ENCODE results near the gene PAPSS1.

Gene PAPSS1

DNA sequence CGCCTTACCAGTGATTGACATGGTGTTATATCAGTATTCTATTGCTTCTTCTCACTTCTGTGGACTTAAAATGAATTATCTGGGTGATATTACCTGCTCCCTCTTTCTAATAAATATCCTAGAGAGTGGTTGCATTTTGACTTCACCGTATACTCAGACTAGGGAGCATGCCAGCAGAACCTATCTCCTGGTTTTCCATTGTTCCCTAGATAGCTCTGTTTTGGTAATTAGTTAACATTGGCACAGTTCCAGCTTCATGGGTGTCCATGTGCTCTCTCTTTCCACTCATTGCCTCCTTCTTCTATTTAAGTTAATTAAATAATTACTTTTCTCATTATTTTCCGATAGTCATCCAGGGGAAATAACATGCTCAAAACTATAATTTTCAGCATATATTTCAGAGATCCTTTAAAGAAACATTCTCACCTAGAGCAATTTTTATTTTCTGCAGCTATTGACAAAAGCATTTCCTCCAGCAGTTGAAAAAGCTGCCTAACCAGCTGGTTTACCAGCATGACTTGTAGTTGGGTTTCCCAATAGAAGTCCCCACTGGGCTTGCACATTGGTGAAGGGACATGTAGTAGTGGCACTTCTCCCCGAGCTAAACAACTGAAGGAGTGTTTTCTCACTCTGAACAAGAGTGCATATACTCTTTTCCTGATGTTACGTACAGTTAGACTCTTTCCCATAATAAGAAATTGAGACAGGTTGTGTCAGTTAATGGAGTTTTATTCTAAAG lies 27.9 kb upstream of the PAPSS1 start:
- H3K4me3 ChIP-seq (ENCODE audit: low read depth, low read length) = no peak overlapping the region
- TF ChIP-seq, protein P1, sequence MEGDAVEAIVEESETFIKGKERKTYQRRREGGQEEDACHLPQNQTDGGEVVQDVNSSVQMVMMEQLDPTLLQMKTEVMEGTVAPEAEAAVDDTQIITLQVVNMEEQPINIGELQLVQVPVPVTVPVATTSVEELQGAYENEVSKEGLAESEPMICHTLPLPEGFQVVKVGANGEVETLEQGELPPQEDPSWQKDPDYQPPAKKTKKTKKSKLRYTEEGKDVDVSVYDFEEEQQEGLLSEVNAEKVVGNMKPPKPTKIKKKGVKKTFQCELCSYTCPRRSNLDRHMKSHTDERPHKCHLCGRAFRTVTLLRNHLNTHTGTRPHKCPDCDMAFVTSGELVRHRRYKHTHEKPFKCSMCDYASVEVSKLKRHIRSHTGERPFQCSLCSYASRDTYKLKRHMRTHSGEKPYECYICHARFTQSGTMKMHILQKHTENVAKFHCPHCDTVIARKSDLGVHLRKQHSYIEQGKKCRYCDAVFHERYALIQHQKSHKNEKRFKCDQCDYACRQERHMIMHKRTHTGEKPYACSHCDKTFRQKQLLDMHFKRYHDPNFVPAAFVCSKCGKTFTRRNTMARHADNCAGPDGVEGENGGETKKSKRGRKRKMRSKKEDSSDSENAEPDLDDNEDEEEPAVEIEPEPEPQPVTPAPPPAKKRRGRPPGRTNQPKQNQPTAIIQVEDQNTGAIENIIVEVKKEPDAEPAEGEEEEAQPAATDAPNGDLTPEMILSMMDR (IDR thresholded peaks at IDR 0.05; ENCODE audit: insufficient read depth, low read depth, low read length, missing control alignments) = no peak
- no peak for DNase-seq (ENCODE audit: low read depth)

DNA sequence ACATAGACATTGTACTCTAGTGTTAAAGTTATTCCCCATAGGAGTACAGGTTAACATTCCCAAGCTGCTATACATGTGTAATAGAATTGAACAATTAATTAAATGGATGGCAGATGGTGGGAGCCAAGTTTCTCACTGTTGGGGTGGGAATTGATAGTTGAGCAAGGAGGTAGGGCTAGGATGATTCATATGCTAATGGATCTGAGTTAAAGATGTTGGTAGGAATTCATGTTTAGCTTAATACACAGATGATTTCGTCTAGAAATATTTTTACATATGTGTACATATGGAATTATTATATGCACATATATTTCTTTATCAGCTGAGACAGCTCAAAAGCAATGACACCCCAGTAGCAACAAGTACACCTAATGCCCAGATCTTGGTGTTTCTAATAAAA lies 26.1 kb upstream of the PAPSS1 start:
- no peak overlapping the region for H3K4me3 ChIP-seq (ENCODE audit: low read depth, low read length)
- TF ChIP-seq, protein P1 (IDR thresholded peaks at IDR 0.05; ENCODE audit: insufficient read depth, low read depth, low read length, missing control alignments) = no peak
- DNase-seq (ENCODE audit: low read depth) = no peak

DNA sequence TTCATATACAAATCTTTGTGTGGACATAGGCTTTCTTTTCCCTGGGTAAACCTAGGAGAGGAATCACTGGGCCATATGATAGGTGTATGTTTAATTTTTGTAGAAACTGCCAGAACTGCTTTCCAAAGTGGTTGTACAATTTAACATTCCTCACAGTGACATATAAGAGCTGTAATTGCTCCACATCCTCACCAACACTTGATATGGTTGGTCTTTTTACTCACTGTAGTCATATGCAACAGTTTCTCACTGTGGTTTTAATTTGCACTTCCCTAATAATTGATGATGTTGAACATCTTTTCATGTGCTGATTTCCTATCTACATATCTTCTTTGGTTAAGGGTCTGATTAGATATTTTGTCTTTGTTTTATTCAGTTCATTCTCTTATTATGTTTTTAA lies 24.5 kb upstream of the PAPSS1 start:
- no peak for DNase-seq (ENCODE audit: low read depth)
- H3K4me3 ChIP-seq (ENCODE audit: low read depth, low read length) = no peak overlapping the region
- TF ChIP-seq, protein P1 (IDR thresholded peaks at IDR 0.05; ENCODE audit: insufficient read depth, low read depth, low read length, missing control alignments) = no peak

DNA sequence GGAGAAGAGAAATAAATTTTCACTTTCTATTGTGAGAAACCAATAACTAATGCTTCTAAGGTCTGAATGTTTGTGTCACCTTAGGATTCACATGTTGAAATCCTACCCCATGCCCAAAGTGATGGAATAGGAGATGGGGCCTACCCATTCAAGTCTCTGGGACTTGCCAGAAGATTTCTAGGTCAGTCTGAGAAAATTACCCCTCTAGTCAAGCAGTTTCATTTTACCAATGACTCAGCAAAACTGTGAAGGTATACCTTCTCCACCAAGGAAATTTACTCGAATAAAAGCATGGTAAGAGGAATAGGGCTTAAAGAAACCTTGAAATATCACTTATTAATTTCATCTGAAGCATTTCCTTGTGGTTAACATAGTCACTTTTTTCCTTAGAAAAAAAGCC lies 23.5 kb upstream of the PAPSS1 start:
- DNase-seq (ENCODE audit: low read depth) = peak; percentile 26
- no peak overlapping the region for H3K4me3 ChIP-seq (ENCODE audit: low read depth, low read length)
- TF ChIP-seq, protein P1 (IDR thresholded peaks at IDR 0.05; ENCODE audit: insufficient read depth, low read depth, low read length, missing control alignments) = no peak

DNA sequence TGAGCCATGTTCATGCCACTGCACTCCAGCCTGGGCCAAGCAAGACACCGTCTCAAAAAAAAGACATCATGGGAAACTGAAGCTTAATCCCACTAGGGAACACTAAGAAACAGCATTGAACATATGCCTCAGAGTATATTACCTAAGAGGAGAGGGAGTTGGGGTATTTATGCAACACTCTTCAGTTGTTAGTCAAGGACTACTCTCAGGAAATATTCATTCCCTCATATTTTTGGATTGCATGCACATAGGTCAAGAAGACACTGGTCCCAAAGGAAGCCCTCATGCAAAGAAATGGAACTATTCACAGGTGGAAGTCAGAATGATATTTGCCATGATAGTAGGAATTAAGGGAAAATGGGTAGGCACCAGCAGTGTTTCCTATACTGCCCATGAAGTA lies 22.8 kb upstream of the PAPSS1 start:
- no peak for DNase-seq (ENCODE audit: low read depth)
- H3K4me3 ChIP-seq (ENCODE audit: low read depth, low read length) = no peak overlapping the region
- TF ChIP-seq, protein P1 (IDR thresholded peaks at IDR 0.05; ENCODE audit: insufficient read depth, low read depth, low read length, missing control alignments) = no peak

DNA sequence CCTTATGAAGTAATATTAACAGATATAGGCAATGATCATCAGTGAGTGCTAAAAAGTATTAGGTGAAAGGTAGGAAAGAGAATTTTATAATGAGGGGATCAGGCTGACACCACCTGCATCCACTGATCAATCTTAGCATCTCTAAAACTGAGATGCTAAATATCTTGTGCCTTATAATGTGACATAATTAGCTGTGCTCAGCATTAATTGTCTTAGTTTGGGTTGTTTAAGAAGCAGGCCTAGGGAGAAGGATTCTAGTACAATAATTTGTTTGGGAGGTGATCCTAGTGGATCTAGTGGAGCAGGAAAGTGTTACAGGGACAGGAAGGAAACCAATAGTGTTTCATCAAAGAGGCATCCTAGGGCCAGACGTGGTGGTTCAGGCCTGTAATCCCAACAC lies 22.2 kb upstream of the PAPSS1 start:
- DNase-seq (ENCODE audit: low read depth) = no peak
- H3K4me3 ChIP-seq (ENCODE audit: low read depth, low read length) = no peak overlapping the region
- TF ChIP-seq, protein P1 (IDR thresholded peaks at IDR 0.05; ENCODE audit: insufficient read depth, low read depth, low read length, missing control alignments) = no peak
